Progenitor cell of endocrine pancreas (in vitro differentiated cells): Measurements from ENCODE around the gene PRR11. TPM values are rescaled to one million over a fixed set of nuclear protein-coding genes. Genes with fewer than 3 reads are reported as not detected.
"Not testable (repeated sequence)": the region's sequence is repeated elsewhere in the genome, so short reads cannot be mapped to it uniquely, and the experiment has no call there.

Source experiments
- DNase-seq: peaks from one replicate; pipeline ENCODE4 v3.0.0; 2021; ENCODE audit warnings: low spot score; ENCODE audit not compliant: unreplicated experiment
- H3K27ac Mint-ChIP-seq: 2 replicates; pipeline ENCODE4 v1.8.0; 2021; ENCODE audit warnings: mild to moderate bottlenecking, moderate library complexity, mixed read lengths
- H3K27me3 Mint-ChIP-seq: 2 replicates; pipeline ENCODE4 v1.8.0; 2021; ENCODE audit warnings: mixed read lengths
- H3K36me3 Mint-ChIP-seq: 2 replicates; pipeline ENCODE4 v1.8.0; 2022; ENCODE audit warnings: mixed read lengths; ENCODE audit not compliant: insufficient read depth
- H3K4me1 Mint-ChIP-seq: 2 replicates; pipeline ENCODE4 v1.8.0; 2021; ENCODE audit warnings: low read depth, mixed read lengths
- H3K4me3 Mint-ChIP-seq: 2 replicates; pipeline ENCODE4 v1.8.0; 2021; ENCODE audit warnings: low read depth, mild to moderate bottlenecking, moderate library complexity, mixed read lengths
- H3K9me3 Mint-ChIP-seq: 2 replicates; pipeline ENCODE4 v1.8.0; 2021; ENCODE audit warnings: low read depth, mixed read lengths
- total RNA-seq: library from RNA; stranded (reverse); gene quantifications from 2 replicates; pipeline ENCODE4 v1.2.1, GENCODE V29; 2021
- TF ChIP-seq, protein P1 (sequence below): fragments of 200-600 bp; sonication (generic); IDR thresholded peaks from one replicate; pipeline ENCODE4 v1.5.0; 2021; ENCODE audit warnings: antibody characterized with exemption, mild to moderate bottlenecking; ENCODE audit not compliant: unreplicated experiment

Gene PRR11
- total RNA-seq, 1 donor from 2014 or later = 24.9 TPM

- Mint-ChIP-seq H3K27ac (no peak overlapping the region), H3K4me1 (no peaks in the 10 kb centered on the region), H3K4me3 (no peak overlapping the region), H3K27me3 (no peaks in the 10 kb centered on the region), H3K36me3 (peaks cover 25% of the 10 kb centered on the region), H3K9me3 (no peaks in the 10 kb centered on the region)
- TF ChIP-seq, protein P1, sequence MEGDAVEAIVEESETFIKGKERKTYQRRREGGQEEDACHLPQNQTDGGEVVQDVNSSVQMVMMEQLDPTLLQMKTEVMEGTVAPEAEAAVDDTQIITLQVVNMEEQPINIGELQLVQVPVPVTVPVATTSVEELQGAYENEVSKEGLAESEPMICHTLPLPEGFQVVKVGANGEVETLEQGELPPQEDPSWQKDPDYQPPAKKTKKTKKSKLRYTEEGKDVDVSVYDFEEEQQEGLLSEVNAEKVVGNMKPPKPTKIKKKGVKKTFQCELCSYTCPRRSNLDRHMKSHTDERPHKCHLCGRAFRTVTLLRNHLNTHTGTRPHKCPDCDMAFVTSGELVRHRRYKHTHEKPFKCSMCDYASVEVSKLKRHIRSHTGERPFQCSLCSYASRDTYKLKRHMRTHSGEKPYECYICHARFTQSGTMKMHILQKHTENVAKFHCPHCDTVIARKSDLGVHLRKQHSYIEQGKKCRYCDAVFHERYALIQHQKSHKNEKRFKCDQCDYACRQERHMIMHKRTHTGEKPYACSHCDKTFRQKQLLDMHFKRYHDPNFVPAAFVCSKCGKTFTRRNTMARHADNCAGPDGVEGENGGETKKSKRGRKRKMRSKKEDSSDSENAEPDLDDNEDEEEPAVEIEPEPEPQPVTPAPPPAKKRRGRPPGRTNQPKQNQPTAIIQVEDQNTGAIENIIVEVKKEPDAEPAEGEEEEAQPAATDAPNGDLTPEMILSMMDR = no peak
- no peak for DNase-seq
Measured at GRCh38 chr17:59175076-59175475, 19.5 kb downstream of the PRR11 start.

GRCh38 chr17:59178266-59178985 lies 22.9 kb downstream of the PRR11 start:
- Mint-ChIP-seq H3K36me3 (peaks cover 16% of the 10 kb centered on the region), H3K4me1 (no peaks in the 10 kb centered on the region), H3K27me3 (no peaks in the 10 kb centered on the region), H3K27ac (no peak overlapping the region), H3K9me3 (no peaks in the 10 kb centered on the region), H3K4me3 (no peak overlapping the region)
- TF ChIP-seq, protein P1 = no peak
- DNase-seq = no peak

- DNase-seq, H3K4me1 Mint-ChIP-seq, H3K4me3 Mint-ChIP-seq, H3K27me3 Mint-ChIP-seq, H3K27ac Mint-ChIP-seq, H3K9me3 Mint-ChIP-seq: not testable (repeated sequence)
- H3K36me3 Mint-ChIP-seq = peaks cover 10% of the 10 kb centered on the region
Measured at GRCh38 chr17:59179601-59180000, 24.1 kb downstream of the PRR11 start.

DNA sequence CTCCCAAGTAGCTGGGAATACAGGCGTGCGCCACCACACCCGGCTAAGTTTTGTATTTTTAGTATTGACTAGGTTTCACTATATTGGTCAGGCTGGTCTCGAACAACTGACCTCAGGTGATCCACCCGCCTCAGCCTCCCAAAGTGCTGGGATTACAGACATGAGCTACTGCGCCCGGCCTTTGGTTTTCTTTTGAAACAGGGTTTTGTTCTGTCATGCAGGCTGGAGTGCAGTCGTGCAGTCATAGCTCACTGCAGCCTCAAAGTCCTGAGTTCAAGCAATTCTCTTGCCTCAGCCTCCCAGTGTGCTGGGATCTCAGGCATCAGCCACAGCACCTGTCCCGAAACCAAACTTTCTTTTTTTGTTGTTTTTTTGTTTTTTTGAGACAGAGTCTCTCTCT lies 25.1 kb downstream of the PRR11 start:
- H3K4me3 Mint-ChIP-seq = no peak overlapping the region
- DNase-seq = no peak
- no peaks in the 10 kb centered on the region for H3K4me1 Mint-ChIP-seq
- H3K9me3 Mint-ChIP-seq = no peaks in the 10 kb centered on the region
- H3K36me3 Mint-ChIP-seq = peaks cover 13% of the 10 kb centered on the region
- TF ChIP-seq, protein P1 = no peak
- no peak overlapping the region for H3K27ac Mint-ChIP-seq
- no peaks in the 10 kb centered on the region for H3K27me3 Mint-ChIP-seq

DNA sequence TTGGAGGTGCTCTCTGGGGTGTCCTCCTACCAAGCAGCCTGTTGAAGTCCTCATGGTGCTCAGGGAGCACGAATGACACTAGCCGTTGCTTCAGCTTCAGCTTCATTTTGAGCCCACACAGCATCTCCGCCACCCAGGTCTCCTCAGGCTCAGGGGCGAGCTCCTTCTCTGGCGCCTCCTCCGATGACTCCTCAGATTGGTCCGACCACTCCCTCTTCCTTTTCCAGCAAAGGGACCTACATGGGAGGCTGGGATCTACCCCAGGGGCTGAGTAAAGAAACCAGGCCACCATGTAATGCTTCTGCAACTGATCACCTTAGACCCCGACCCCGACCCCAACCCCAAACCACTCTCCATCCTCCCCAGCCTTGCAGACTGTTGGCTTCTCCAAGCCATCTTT lies 25.9 kb downstream of the PRR11 start:
- Mint-ChIP-seq H3K36me3 (peaks cover 12% of the 10 kb centered on the region), H3K4me3 (no peak overlapping the region), H3K27ac (no peak overlapping the region), H3K27me3 (no peaks in the 10 kb centered on the region), H3K9me3 (no peaks in the 10 kb centered on the region), H3K4me1 (no peaks in the 10 kb centered on the region)
- TF ChIP-seq, protein P1 = no peak
- no peak for DNase-seq

DNA sequence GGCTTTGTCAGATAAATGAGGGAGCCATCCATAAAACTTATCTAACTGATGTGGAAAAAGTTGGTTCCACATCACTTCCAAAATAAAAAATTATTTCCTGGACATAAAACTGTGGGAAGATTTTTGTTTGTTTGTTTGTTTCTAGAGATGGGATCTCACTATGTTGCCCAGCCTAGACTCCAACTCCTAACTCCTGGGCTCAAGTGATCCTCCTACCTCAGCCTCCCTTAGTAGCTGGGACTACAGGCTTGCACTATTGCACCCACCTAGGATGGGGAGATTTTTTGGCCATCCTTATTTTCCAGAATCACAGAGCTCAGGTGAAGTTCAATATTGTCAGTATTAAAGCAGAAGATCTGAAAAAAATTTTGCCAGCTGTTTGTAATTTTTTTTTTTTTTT lies 30.5 kb downstream of the PRR11 start:
- Mint-ChIP-seq H3K27me3 (no peaks in the 10 kb centered on the region), H3K4me3 (no peak overlapping the region), H3K27ac (no peak overlapping the region), H3K4me1 (no peaks in the 10 kb centered on the region), H3K9me3 (no peaks in the 10 kb centered on the region), H3K36me3 (peaks cover 7% of the 10 kb centered on the region)
- no peak for DNase-seq
- TF ChIP-seq, protein P1 = no peak
